ENCODE results near the gene RNLS.

Gene RNLS

DNA sequence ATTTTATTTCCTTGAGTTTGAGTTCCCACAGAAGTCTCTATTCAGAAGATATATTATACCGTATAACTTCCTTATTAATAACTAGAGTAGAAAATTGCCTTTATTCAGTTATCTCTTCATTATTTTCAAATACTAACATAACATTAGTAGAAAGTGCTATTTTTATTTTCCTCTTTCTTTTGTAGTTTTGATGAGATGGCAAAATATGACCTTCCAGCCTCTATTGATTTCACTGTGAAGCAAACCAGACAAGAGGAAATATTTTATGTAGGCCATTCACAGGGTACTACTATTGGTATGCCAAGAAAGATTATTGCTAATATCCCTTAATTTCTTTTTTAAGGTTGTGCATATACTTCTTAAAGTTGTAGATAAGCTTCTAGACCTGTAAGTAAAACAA lies 11.4 kb upstream of the RNLS start (continued):
- TF ChIP-seq FEZF1 (tag by site-specific recombination; IDR thresholded peaks at IDR 0.05), result no peak
- TF ChIP-seq GLI4 (tag by site-specific recombination; IDR thresholded peaks at IDR 0.05), result no peak
- TF ChIP-seq TRIM28 (IDR thresholded peaks at IDR 0.05; ENCODE audit: borderline replicate concordance, low read length), result no peak

DNA sequence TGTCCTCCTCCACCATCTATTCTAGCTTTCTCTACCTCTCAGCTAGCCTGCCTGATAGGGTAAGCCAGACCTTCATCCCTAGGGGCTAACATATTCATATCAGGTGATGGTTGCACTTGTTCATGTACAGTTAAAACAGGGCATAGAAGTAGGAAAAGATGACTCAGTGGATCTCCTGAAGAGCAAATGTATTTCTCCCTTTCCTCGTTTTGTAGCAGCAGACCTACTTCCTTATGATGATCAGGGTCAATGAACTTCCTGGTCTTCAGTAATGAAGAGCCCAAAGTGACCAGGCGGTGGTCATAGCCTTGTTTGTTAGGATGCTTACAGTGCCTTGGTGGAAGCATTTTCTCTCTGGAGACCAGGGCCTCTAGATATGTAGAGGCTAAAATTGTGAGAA lies 9.8 kb upstream of the RNLS start:
- TF ChIP-seq ZNF792 (tag by site-specific recombination; IDR thresholded peaks at IDR 0.05) (no peak), GLIS2 (tag by site-specific recombination; IDR thresholded peaks at IDR 0.05) (no peak), ZNF654 (tag by site-specific recombination; IDR thresholded peaks at IDR 0.05; ENCODE audit: low read depth) (no peak), ZNF433 (tag by site-specific recombination; IDR thresholded peaks at IDR 0.05; ENCODE audit: low read depth) (no peak), ZNF416 (tag by site-specific recombination; IDR thresholded peaks at IDR 0.05) (no peak), ZNF175 (tag by site-specific recombination; IDR thresholded peaks at IDR 0.05) (no peak), PRDM1 (tag by site-specific recombination; IDR thresholded peaks at IDR 0.05) (no peak)
- TF ChIP-seq, protein P1, sequence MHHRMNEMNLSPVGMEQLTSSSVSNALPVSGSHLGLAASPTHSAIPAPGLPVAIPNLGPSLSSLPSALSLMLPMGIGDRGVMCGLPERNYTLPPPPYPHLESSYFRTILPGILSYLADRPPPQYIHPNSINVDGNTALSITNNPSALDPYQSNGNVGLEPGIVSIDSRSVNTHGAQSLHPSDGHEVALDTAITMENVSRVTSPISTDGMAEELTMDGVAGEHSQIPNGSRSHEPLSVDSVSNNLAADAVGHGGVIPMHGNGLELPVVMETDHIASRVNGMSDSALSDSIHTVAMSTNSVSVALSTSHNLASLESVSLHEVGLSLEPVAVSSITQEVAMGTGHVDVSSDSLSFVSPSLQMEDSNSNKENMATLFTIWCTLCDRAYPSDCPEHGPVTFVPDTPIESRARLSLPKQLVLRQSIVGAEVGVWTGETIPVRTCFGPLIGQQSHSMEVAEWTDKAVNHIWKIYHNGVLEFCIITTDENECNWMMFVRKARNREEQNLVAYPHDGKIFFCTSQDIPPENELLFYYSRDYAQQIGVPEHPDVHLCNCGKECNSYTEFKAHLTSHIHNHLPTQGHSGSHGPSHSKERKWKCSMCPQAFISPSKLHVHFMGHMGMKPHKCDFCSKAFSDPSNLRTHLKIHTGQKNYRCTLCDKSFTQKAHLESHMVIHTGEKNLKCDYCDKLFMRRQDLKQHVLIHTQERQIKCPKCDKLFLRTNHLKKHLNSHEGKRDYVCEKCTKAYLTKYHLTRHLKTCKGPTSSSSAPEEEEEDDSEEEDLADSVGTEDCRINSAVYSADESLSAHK (tag by site-specific recombination; IDR thresholded peaks at IDR 0.05), result no peak
- ChIA-PET POLR2A (no interaction called here), CTCF (interaction anchor here (0.6 kb wide), 1 partner anchor 218 kb away, joined by 3 read pairs; no protein-coding TSS in a partner anchor)
- Histone ChIP-seq H3K4me3 (ENCODE audit: low read depth, low read length) (no peak overlapping the region), H3K27ac (ENCODE audit: extremely low read depth, low read depth, low read length) (no peak overlapping the region), H3K9me3 (ENCODE audit: control insufficient read depth, insufficient read depth, low read depth, low read length) (no peaks in the 10 kb centered on the region), H3K36me3 (ENCODE audit: control insufficient read depth in 2 of 2, insufficient read depth in 1 of 2, low read length in 2 of 2) (no peaks in the 10 kb centered on the region), H3K4me1 (ENCODE audit: control insufficient read depth, insufficient read depth, low read length) (no peaks in the 10 kb centered on the region)

DNA sequence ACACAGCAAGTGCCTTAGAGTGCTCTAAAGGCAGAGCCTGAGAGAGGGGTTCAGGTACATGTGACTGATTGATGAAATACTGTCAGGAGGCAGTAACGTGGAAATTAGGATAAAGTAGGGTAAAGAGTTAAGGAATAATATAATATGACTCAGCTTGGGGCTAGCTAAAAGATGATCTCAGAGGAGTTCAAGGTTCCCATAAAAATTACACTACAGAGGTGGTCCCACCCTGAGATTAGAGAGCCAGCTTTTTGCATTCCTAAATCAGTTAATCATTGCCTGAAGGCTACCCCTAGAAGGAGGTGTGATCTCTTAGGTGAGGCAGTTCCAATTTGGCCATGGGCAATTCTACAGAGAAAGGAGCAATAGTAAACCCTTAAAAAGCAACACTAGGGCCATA lies 9.3 kb upstream of the RNLS start:
- ChIA-PET CTCF (interaction anchor here (0.7 kb wide), 1 partner anchor 28 kb away, joined by 3 read pairs; no protein-coding TSS in a partner anchor), POLR2A (no interaction called here)
- no peak overlapping the region for H3K4me3 ChIP-seq (ENCODE audit: low read depth, low read length)
- H3K4me1 ChIP-seq (ENCODE audit: control insufficient read depth, insufficient read depth, low read length), result no peaks in the 10 kb centered on the region
- TF ChIP-seq SP7 (tag by site-specific recombination; IDR thresholded peaks at IDR 0.05) (0 out of 2 replicates have a peak, but pooled peaks have one; percentile 32), ZNF677 (tag by site-specific recombination; IDR thresholded peaks at IDR 0.05) (no peak)
- no peak overlapping the region for H3K27ac ChIP-seq (ENCODE audit: extremely low read depth, low read depth, low read length)
- no peaks in the 10 kb centered on the region for H3K9me3 ChIP-seq (ENCODE audit: control insufficient read depth, insufficient read depth, low read depth, low read length)
- H3K36me3 ChIP-seq (ENCODE audit: control insufficient read depth in 2 of 2, insufficient read depth in 1 of 2, low read length in 2 of 2), result no peaks in the 10 kb centered on the region

DNA sequence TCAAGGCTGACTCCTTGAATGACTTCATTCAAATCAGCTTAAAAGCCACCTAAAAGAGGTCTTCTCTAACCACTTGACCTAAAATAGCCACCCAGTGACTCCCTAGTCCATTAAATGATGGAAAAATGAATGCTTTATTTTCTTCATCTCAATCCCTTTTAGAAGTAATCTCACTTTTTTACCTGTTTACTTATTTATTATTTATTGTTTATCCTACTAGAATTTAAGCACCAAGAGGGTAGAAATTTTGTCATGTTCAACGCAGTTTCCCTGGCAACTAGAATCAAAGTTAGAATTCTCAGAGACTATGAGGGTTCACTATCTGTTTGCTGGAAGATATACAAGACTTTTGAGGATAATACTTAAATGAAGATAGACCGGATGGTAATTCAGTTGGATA lies 3.3 kb upstream of the RNLS start, which contains the start of gene LIPJ:
Gene LIPJ, plus strand, starts transcription at position 301 of the 400 bp plus-strand sequence. CDS start 3,926 bp downstream, outside the sequence.
- ChIA-PET CTCF (interaction anchor here (0.7 kb wide), 1 partner anchor 205 kb away, joined by 4 read pairs; no protein-coding TSS in a partner anchor), POLR2A (no interaction called here)
- Histone ChIP-seq H3K36me3 (ENCODE audit: control insufficient read depth in 2 of 2, insufficient read depth in 1 of 2, low read length in 2 of 2) (no peaks in the 10 kb centered on the region), H3K27ac (ENCODE audit: extremely low read depth, low read depth, low read length) (no peak within 1 kb of the TSS), H3K4me1 (ENCODE audit: control insufficient read depth, insufficient read depth, low read length) (no peaks in the 10 kb centered on the region), H3K9me3 (ENCODE audit: control insufficient read depth, insufficient read depth, low read depth, low read length) (no peaks in the 10 kb centered on the region), H3K4me3 (ENCODE audit: low read depth, low read length) (no peak within 1 kb of the TSS)
- no peak for TF ChIP-seq GLI4 (tag by site-specific recombination; IDR thresholded peaks at IDR 0.05)

DNA sequence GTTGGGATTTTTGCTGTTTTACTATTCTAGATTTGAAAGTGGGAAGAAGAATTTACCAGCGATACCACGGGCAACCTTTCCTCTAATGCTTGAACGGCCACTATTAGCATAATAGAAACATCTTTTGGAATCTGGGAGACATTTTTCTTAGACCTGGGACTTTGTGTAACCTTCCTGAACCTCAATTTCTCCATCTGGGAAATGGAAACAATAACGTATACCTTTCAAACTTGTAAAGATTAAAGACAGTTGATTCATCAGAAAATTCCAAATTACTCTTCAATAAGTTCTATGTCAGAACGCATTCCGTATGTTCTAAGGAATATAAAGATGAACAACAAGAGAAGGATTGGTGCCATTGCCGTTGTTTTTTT lies 453 bp upstream of the RNLS start:
- CTCF ChIA-PET, result interaction anchor here (0.7 kb wide), 1 partner anchor 21 kb away, joined by 3 read pairs; no protein-coding TSS in a partner anchor
- Histone ChIP-seq H3K9me3 (ENCODE audit: control insufficient read depth, insufficient read depth, low read depth, low read length) (no peaks in the 10 kb centered on the region), H3K4me3 (ENCODE audit: low read depth, low read length) (no peak overlapping the region), H3K27ac (ENCODE audit: extremely low read depth, low read depth, low read length) (no peak overlapping the region), H3K4me1 (ENCODE audit: control insufficient read depth, insufficient read depth, low read length) (no peaks in the 10 kb centered on the region), H3K36me3 (ENCODE audit: control insufficient read depth in 2 of 2, insufficient read depth in 1 of 2, low read length in 2 of 2) (no peaks in the 10 kb centered on the region)
- no peak for TF ChIP-seq ZNF610 (tag by site-specific recombination; IDR thresholded peaks at IDR 0.05; ENCODE audit: borderline replicate concordance)
- POLR2A ChIA-PET, result no interaction called here
